CD4-positive, alpha-beta T cell treated with Interleukin-17A for 4 hours (primary cell): ENCODE results near the gene PDIA6.

Experiments used
- DNase-seq: peaks from one replicate; pipeline ENCODE4 v3.0.0-alpha.2; 2020; ENCODE audit warnings: mixed read lengths

PDIA6 gene

GRCh38 chr2:10778724-10779115 is 33.9 kb downstream of the PDIA6 start:
- no peak for DNase-seq

- DNase-seq = no peak
Observed at GRCh38 chr2:10777842-10778723, 34.5 kb downstream of the PDIA6 start.

DNA sequence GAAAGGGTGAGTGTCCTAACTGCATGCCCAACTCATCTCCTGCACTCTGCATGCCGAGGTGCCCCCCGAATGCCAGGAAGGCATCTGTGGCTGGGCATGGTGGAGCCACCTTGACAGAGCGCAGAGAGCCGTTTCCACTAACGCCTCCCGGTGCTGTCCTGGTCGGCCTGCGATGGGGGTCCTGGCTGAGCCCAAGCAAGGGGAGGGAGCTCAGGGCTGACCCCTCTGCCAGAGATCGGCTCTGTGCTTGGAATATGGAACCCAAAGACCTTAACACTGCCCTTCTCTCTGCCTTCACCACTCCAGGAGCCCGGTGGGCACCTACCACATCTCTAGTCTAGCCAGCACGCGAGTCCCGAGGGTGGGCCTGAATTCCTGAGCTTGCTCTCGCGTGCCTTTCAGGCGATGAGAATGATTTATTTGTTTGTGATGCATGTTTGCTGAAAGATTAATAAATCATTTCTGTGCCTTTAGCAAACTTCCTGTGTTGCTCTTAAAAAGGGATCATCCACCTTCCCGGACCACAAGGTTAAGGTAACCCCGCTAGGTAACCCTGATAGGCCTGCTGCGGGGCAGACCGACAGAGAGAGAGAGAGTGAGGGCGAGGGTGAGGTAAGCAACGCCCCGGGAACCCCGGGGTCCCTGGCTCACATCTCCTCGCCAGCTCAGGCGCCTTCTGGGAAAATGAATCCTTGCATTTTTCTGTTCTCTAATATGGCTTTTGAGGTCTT is 35.3 kb downstream of the PDIA6 start:
- no peak for DNase-seq

GRCh38 chr2:10776231-10776977 is 36.2 kb downstream of the PDIA6 start:
- DNase-seq = no peak

DNA sequence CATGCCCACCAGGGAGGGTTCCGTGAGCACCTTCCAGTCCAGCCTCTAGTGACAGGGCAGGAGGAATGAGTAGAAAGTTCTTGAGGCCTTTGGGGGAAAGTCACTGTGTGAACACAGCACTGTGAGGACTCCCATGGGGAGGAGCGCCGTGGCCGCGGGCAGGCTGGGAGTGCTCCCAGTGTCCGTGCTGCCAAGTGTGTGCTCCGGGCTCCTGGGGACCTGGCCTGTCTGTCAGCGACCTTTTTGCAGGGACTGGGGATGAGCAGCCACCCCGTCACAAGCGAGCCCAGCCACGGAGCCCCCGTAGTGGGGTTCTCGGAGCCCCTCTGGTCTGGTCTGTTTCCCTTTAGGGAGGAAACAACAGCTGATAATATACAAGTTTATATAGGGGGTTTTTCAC is 36.8 kb downstream of the PDIA6 start:
- no peak for DNase-seq

DNA sequence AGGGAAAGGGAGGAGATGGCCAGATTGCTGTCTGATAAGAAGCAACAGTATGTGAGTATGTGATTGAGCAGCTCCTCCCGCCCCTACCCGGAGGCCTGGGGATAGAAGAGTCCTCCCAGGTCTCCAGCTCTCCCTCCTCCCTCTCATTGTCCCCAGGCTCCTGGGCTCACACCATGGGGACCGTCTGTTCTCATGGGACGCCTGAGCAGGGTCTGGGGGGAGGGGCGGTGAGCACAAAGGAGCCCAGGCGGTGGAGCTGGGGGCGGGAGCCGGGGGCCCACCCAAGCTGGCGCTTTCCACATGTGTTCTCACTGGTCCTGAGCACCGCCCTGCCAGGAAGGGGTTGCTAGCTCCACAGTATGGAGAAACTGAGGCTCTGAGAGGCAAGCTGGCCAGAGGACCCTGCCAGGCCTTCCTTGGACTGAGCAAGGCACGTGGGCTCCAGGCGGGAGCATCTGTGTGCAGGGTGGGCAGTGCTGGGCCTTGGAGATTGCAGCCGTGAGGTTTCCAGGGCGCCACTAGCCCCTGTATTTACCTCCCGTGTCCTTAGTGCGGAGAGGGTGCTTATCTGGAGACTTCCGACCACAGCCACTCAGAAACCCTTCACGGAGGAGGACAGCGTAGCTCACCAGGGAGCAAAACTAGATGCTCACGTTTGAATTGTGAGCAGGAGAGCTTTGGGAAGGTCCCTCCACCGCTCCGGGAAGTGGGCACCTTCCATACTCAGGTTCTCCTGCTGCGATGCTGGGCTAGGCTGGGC is 37.4 kb downstream of the PDIA6 start:
- no peak for DNase-seq

GRCh38 chr2:10774394-10774793 is 38.2 kb downstream of the PDIA6 start:
- no peak for DNase-seq

- no peak for DNase-seq
Observed at GRCh38 chr2:10773821-10774341, 38.7 kb downstream of the PDIA6 start.

GRCh38 chr2:10772868-10773215 is 39.7 kb downstream of the PDIA6 start:
- no peak for DNase-seq

- no peak for DNase-seq
Observed at GRCh38 chr2:10772201-10772867, 40.3 kb downstream of the PDIA6 start.

GRCh38 chr2:10771786-10772185 is 40.8 kb downstream of the PDIA6 start:
- no peak for DNase-seq

DNA sequence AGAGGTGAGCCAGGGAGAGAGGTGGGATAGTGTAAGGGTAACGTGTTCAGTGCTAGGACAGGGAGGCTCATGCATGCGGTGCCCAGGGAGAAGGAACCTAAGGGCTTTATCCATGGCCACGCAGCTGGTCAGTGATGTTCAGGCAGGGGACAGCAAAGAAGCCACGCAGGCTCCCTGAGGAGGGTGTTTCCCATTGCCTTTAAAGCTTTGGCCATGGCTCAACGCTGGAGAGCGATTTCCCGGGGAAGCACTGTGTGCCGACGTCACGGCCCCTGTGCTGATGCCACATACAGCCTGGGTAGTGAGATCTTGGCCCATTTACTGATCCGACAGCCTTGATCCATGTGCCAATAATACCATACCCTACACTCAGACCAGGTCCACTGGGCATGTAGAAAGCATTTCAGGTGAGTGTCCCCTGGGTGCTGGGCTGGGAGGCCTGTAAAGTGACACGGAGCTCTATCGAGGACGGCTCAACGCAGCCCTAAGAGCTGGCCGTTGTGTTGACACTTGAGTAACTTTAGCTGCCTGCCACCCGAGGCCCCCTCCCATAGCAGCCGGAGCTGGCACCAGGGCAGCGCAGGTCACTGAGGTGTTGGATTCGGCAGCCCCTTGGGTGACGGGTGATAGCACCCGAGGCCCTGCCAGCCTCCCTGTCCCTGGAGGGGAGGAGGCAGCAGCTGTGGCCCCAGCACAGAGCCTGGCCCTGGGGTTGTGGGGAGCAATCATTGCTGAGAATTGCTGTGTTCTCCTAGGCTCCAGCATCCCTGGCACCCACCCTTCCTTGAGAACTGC is 41.4 kb downstream of the PDIA6 start:
- no peak for DNase-seq

DNA sequence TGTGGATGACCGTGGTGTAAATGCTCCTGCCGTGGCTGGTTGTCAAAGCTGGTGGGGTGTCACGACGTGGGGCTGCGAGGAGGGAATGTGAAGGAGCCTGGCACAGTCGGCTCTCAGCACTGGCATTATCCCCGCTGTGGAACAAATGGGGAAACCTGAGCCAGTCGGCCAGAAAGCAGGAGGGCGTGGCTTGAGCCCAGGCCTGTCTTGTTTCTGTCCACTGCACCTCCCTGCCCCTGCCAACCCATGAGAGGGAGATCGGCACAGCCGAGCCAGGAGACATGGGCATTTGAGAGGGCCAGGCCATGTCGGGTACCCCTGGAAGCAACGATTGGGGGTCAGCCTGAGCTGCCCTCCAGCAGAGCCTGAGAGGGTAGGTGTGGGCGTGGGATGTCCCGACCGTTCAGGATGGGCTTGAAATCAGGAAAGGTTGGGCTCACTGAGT is 44.5 kb downstream of the PDIA6 start:
- DNase-seq = no peak

DNA sequence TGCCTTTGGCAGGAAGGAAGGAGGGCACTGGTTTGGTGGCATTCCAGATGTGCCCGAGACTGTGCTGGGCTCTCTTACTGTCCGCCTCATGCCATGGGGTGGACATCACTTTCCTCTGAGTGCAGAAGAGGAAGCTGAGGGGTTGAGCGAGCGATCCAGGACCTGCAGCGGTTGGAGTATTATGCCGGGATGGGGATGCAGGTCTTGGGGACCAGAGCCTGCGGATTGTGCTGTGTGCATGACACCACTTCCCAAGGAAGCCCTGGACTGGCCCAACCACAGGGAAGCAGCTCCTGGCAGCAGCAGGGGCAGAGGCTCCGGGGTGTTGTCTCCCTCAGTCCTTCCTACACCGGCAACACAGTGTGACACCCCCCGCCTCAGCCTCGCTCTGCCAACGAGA is 46.7 kb downstream of the PDIA6 start:
- no peak for DNase-seq

DNA sequence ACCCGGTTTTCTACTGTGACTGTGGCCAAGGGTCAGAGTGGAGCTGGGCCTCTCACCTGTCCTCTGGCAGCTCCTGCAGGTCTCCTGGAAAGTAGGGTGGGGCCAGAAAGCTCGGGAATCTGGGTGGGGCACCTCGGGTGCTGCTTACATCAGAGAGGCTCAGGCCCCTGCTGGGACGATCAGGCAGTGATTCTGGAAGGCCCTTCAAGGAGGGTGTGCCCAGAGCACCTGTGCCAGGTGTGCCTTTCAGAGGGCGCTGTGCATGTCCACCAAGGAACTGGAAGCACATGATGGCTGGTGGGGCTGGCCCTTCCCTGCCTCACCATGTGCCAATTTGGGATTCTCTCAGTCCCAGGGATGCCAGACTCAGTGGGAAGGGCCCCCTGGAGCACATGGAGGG is 47.1 kb downstream of the PDIA6 start:
- no peak for DNase-seq

DNA sequence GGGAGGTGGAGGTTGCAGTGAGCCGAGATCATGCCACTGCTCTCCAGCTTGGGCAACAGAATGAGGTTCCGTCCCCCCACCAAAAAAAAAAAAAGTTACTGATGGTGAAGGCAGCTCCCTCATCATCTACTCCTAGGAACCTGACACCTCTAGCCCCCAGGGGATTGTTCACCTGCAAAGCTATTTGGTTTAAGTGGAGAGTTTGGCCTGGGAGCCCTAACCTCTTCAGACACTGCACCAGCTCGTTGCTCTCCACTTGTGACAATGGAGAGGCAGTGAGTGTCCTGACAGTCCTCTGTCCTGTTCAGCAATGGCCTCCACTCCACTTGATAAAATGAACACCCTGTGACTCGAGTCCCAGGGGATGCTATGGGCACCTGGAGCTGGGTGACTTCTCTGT is 47.7 kb downstream of the PDIA6 start:
- no peak for DNase-seq

DNA sequence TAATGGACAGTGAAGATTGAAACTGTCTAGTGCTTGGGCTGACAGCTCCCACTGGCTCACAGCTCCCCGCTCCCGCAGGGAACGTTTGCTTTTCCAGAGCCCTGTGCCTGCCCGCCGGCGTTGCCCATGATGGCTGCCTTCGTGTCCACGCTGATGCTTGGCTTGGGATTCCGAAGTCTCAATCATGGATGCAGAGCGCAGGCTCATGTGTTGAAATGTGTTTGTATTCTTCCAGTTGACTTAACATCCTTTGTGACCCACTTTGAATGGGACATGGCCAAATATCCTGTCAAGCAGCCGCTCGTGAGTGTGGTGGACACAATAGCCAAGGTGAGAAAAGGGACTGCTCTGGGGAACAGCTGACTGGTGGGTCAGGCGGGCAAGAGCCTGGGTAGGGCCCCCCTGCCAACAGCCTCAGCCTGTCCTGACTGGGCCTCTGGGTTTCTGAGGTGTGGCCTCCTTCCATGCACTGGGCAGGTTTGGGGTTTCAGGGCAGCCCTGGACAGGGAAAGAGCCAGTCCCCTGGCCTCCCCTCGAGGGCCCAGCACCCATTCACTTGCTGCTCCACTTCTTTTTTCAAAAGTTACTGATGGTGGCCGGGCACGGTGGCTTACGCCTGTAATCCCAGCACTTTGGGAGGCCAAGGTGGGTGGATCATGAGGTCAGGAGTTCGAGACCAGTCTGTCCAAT is 48.3 kb downstream of the PDIA6 start:
- DNase-seq = no peak

- DNase-seq = no peak
Observed at GRCh38 chr2:10763461-10763800, 49.2 kb downstream of the PDIA6 start.

DNA sequence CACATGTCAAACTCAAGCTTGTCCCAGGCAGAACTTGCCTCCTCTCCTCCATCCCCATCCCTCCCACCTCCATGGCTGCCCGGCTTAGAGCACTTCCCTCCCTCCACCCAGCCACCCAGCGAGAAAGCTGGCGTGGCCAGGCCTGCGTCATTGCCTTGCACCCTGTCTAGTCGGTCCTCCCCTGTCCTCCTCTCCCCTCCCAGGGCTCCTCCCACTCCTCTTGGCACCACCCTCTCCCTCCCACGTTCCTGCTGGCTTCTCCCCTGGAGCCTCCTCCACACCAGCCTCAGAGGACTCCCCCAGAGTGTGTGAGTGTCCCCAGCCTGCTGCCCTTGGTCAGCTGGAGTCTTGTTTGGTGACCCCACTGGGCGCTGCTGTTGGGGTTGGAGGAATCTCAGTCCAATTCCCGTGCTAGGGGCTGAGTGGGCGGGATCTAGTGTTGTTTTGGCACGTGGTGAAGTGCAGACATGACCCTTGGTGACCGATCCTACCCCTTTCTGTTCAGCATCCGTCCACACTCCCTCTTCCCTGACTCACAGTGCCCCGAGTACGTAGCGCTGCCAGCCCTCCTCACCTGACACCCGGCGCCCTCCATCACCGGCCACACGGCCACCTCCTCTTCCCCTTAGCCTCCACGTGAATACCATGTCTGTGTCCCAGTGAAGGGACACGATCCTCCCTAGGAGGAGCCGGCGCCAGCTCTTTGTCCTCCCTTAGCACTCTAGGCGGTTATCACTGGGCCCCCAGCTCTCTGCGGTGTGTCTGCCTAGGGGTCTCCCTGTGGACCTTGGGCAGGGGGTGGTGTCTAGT is 49.7 kb downstream of the PDIA6 start:
- no peak for DNase-seq

DNA sequence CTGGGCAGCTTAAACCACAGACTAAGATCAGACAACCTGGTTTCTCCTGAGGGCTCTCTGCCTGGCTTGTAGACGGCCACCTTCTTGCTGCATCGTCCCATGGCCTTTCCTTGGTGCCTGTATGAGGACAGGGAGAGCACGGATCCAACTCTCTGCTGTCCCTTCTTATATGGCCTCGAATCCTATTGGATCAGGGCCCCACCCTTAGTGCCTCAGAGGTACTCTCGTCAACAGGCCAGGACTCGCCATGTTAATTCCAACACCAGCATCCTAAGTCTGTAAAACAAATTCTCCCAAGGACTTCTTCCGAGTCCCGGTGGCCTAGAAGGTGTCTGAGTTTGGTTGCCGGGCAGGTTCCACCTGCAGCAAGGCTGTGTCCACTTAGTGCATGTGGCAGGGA is 51.0 kb downstream of the PDIA6 start:
- no peak for DNase-seq
